B cell (primary cell): ENCODE measurements around the gene CCDC34.

Source experiments
- EZH2 ChIP-seq: IDR thresholded peaks from 2 replicates; pipeline ENCODE4 v1.6.1; 2012; ENCODE audit warnings: borderline replicate concordance, low read depth, mild to moderate bottlenecking, moderate library complexity, low read length; ENCODE audit not compliant: insufficient read depth, poor library complexity, severe bottlenecking
- TF ChIP-seq, protein P1 (sequence below): fragments of 200-600 bp; IDR thresholded peaks from one replicate; pipeline ENCODE4 v1.8.0; 2022; ENCODE audit warnings: antibody characterized with exemption, mild to moderate bottlenecking

DNA sequence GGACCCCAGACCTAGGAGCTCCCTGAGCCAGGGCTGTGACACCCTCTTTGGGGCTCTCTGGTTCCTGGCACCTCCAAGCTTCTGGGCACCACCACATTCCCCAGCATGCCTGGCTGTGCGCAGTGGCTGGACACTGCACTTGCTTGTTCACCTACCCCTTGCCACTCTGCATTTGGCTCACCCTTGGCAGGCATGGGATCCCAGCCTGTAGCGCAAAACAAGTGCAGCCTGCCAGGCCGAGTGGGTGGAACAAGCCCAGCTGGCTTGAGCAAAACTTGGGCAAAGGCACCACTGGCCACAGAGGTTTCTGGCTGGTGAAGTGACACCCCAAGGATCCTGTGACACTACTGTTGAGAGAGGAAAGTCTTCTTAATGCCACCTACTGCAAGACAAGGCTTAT, 57.3 kb downstream of the CCDC34 start:
- TF ChIP-seq, protein P1, sequence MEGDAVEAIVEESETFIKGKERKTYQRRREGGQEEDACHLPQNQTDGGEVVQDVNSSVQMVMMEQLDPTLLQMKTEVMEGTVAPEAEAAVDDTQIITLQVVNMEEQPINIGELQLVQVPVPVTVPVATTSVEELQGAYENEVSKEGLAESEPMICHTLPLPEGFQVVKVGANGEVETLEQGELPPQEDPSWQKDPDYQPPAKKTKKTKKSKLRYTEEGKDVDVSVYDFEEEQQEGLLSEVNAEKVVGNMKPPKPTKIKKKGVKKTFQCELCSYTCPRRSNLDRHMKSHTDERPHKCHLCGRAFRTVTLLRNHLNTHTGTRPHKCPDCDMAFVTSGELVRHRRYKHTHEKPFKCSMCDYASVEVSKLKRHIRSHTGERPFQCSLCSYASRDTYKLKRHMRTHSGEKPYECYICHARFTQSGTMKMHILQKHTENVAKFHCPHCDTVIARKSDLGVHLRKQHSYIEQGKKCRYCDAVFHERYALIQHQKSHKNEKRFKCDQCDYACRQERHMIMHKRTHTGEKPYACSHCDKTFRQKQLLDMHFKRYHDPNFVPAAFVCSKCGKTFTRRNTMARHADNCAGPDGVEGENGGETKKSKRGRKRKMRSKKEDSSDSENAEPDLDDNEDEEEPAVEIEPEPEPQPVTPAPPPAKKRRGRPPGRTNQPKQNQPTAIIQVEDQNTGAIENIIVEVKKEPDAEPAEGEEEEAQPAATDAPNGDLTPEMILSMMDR: no peak
- TF ChIP-seq EZH2: no peak
